Purkinje cell (primary cell): ENCODE results near the gene PSMD3. TPM values are rescaled to one million over a fixed set of nuclear protein-coding genes. Genes with fewer than 3 reads are reported as not detected.

ENCODE experiments used
- polyA plus RNA-seq: library from polyadenylated mRNA; unstranded; fragments of >200 nt; fragmentation: Nextera tagmentation; gene quantifications from 2 replicates; pipeline ENCODE4 v1.2.1, GENCODE V29; 2014

PSMD3 gene
- polyA plus RNA-seq, result 4.0 and 6.0 TPM in 2 replicates

GRCh38 chr17:39980351-39981206, at the start of gene PSMD3:
Gene PSMD3, plus strand, starts transcription at chr17:39980807. Its CDS starts 164 bp downstream, at chr17:39980971.

GRCh38 chr17:39962642-39963220, 17.9 kb upstream of the PSMD3 start, which contains the start of gene GSDMA:
Gene GSDMA, plus strand, starts transcription at chr17:39963004. Its CDS starts 2,684 bp downstream, at chr17:39965688.

GRCh38 chr17:40015005-40015997, 34.7 kb downstream of the PSMD3 start, which contains the start of gene CSF3:
Gene CSF3, plus strand, starts transcription at chr17:40015440. Its CDS starts 35 bp downstream, at chr17:40015475.

Other genes starting within 250 kb of the PSMD3 start
- gene GRB7, start 242.9 kb upstream of the PSMD3 start, polyA plus RNA-seq, result not detected in 2 replicates
- gene IKZF3, start 116.5 kb upstream of the PSMD3 start, polyA plus RNA-seq, result 0.10 TPM in 1 of 2 replicates, not detected in the other
- not detected in 2 replicates for gene ZPBP2, start 112.6 kb upstream of the PSMD3 start, polyA plus RNA-seq
- gene GSDMB, start 62.2 kb upstream of the PSMD3 start, polyA plus RNA-seq, result 2.9 TPM in 1 of 2 replicates, not detected in the other
- 32.9 and 42.7 TPM in 2 replicates for gene ORMDL3, start 53.2 kb upstream of the PSMD3 start, polyA plus RNA-seq
- gene LRRC3C, start 53.1 kb upstream of the PSMD3 start, polyA plus RNA-seq, result not detected in 2 replicates
- gene GSDMA, start 17.8 kb upstream of the PSMD3 start, polyA plus RNA-seq, result not detected in 2 replicates
- not detected in 2 replicates for gene CSF3, start 34.6 kb downstream of the PSMD3 start, polyA plus RNA-seq
- 6.3 and 10.1 TPM in 2 replicates for gene MED24, start 73.6 kb downstream of the PSMD3 start, polyA plus RNA-seq
- 8.4 and 9.1 TPM in 2 replicates for gene THRA, start 82.2 kb downstream of the PSMD3 start, polyA plus RNA-seq
- 5.1 and 10.0 TPM in 2 replicates for gene NR1D1, start 119.8 kb downstream of the PSMD3 start, polyA plus RNA-seq
- 14.9 and 15.2 TPM in 2 replicates for gene MSL1, start 141.2 kb downstream of the PSMD3 start, polyA plus RNA-seq
- 9.1 and 16.2 TPM in 2 replicates for gene CASC3, start 159.7 kb downstream of the PSMD3 start, polyA plus RNA-seq
- 4.1 and 5.0 TPM in 2 replicates for gene RAPGEFL1, start 196.7 kb downstream of the PSMD3 start, polyA plus RNA-seq
- 6.8 and 7.7 TPM in 2 replicates for gene WIPF2, start 238.5 kb downstream of the PSMD3 start, polyA plus RNA-seq